HepG2 (cell line): ENCODE data around the gene AQP11. TPM values are rescaled to one million over a fixed set of nuclear protein-coding genes. Genes with fewer than 3 reads are reported as not detected.

Experiments
- CREBL2 ChIP-seq: sonication (generic); formaldehyde crosslinking; IDR thresholded peaks from 2 replicates; pipeline ENCODE4 v1.8.1; 2023; ENCODE audit warnings: missing genetic modification reagents, mild to moderate bottlenecking, borderline replicate concordance
- CREM ChIP-seq, 2 experiments: sonication (generic) in 1 of 2; formaldehyde crosslinking in 1 of 2; IDR thresholded peaks; 2 replicates each; pipeline versions ENCODE4 v1.4.0 to v1.6.1; 2016 to 2020; ENCODE audit warnings: antibody characterized with exemption in 1 of 2, mild to moderate bottlenecking in 1 of 2, missing genetic modification reagents in 1 of 2
- EEA1 ChIP-seq: sonication (generic); formaldehyde crosslinking; IDR thresholded peaks from 2 replicates; pipeline ENCODE4 v1.5.1; 2020; ENCODE audit warnings: mild to moderate bottlenecking, missing genetic modification reagents, borderline replicate concordance
- HNF4A ChIP-seq: sonication (generic); formaldehyde crosslinking; IDR thresholded peaks from 2 replicates; pipeline ENCODE4 v1.4.0; 2020; ENCODE audit warnings: missing genetic modification reagents
- HOXA7 ChIP-seq: sonication (generic); formaldehyde crosslinking; IDR thresholded peaks from 2 replicates; pipeline ENCODE4 v1.8.1; 2022; ENCODE audit warnings: mild to moderate bottlenecking, missing genetic modification reagents, moderate library complexity
- IKZF1 ChIP-seq: fragments of 450-650 bp; IDR thresholded peaks from 2 replicates; pipeline ENCODE4 v1.7.1; 2016
- KLF12 ChIP-seq: sonication (generic); formaldehyde crosslinking; IDR thresholded peaks from 2 replicates; pipeline ENCODE4 v1.4.0; 2020; ENCODE audit warnings: missing genetic modification reagents, borderline replicate concordance
- MTA1 ChIP-seq: sonication (generic); formaldehyde crosslinking; IDR thresholded peaks from 2 replicates; pipeline ENCODE4 v1.4.0; 2020; ENCODE audit warnings: missing genetic modification reagents, mild to moderate bottlenecking, borderline replicate concordance
- MYC ChIP-seq: sonication (generic); formaldehyde crosslinking; IDR thresholded peaks from 2 replicates; pipeline ENCODE4 v1.9.0; 2021; ENCODE audit warnings: missing genetic modification reagents, borderline replicate concordance
- NFE2L2 ChIP-seq: fragments of 150-350 bp; IDR thresholded peaks from 2 replicates; pipeline ENCODE4 v1.6.1; 2014; ENCODE audit warnings: low read length
- SMYD3 ChIP-seq: sonication (generic); formaldehyde crosslinking; IDR thresholded peaks from 2 replicates; pipeline ENCODE4 v1.8.1; 2023; ENCODE audit warnings: mild to moderate bottlenecking, missing genetic modification reagents
- SNAPC4 ChIP-seq: sonication (generic); formaldehyde crosslinking; IDR thresholded peaks from 2 replicates; pipeline ENCODE4 v1.4.0; 2020; ENCODE audit warnings: mild to moderate bottlenecking, missing genetic modification reagents
- SNRNP70 ChIP-seq: fragments of 200-400 bp; formaldehyde crosslinking; IDR thresholded peaks from 2 replicates; pipeline ENCODE4 v1.6.1; 2017; ENCODE audit warnings: mild to moderate bottlenecking, low read depth, low read length, moderate library complexity
- TSC22D2 ChIP-seq: sonication (generic); formaldehyde crosslinking; IDR thresholded peaks from 2 replicates; pipeline ENCODE4 v1.5.1; 2020; ENCODE audit warnings: missing genetic modification reagents, mild to moderate bottlenecking, borderline replicate concordance
- ZFP91 ChIP-seq: sonication (generic); formaldehyde crosslinking; IDR thresholded peaks from 2 replicates; pipeline ENCODE4 v1.9.0; 2022; ENCODE audit warnings: missing genetic modification reagents, mild to moderate bottlenecking, borderline replicate concordance
- ZNF264 ChIP-seq: sonication (generic); formaldehyde crosslinking; IDR thresholded peaks from 2 replicates; pipeline ENCODE4 v1.4.0; 2020; ENCODE audit warnings: missing genetic modification reagents
- ZNF317 ChIP-seq: sonication (generic); formaldehyde crosslinking; IDR thresholded peaks from 2 replicates; pipeline ENCODE4 v1.5.0; 2020; ENCODE audit warnings: mild to moderate bottlenecking, missing genetic modification reagents
- ZNF652 ChIP-seq: IDR thresholded peaks from 2 replicates; pipeline ENCODE4 v1.6.1; 2016; ENCODE audit warnings: low read depth, borderline replicate concordance
- ZNF672 ChIP-seq: sonication (generic); formaldehyde crosslinking; IDR thresholded peaks from 2 replicates; pipeline ENCODE4 v1.8.1; 2022; ENCODE audit warnings: missing genetic modification reagents
- ZNF766 ChIP-seq: sonication (generic); formaldehyde crosslinking; IDR thresholded peaks from 2 replicates; pipeline ENCODE4 v1.5.0; 2020; ENCODE audit warnings: missing genetic modification reagents, borderline replicate concordance
- ZSCAN5A ChIP-seq: sonication (generic); formaldehyde crosslinking; IDR thresholded peaks from 2 replicates; pipeline ENCODE4 v1.8.0; 2022; ENCODE audit warnings: mild to moderate bottlenecking, missing genetic modification reagents, borderline replicate concordance
- polyA plus RNA-seq, 8 experiments: library from polyadenylated mRNA; depleted of rRNA in 3 of 8; stranded (reverse) in 7 of 8; unstranded in 1 of 8; fragments of >200 nt; fragmentation: Illumina TruSeq in 4 of 8; extraction: Trizol in 4 of 8; gene quantifications; 2 replicates each; pipeline versions ENCODE4 v1.2.1 to v1.2.3, GENCODE V29; 2011 to 2016; ENCODE audit warnings: low read depth in 4 of 8, missing spikeins in 1 of 8, mixed read lengths in 1 of 8; ENCODE audit not compliant: insufficient read depth in 1 of 8
- total RNA-seq, 5 experiments: library from RNA; depleted of rRNA; stranded (reverse); fragments of >200 nt; fragmentation: Illumina TruSeq; extraction: Trizol; gene quantifications; 2 replicates each; pipeline ENCODE4 v1.2.3, GENCODE V29; 2016; ENCODE audit warnings: low read depth in 1 of 5

The AQP11 gene
- total and polyA plus RNA-seq, 2 of the 13 experiments (the other 11 are each of a cell fraction or from before 2014, with no cell fraction given) = 10.4 to 15.3 TPM

GRCh38 chr11:77637345-77638165 is 47.8 kb downstream of the AQP11 start, which contains the start of gene CLNS1A (continued):
- TF ChIP-seq SNAPC4 (CRISPR knock-in tag) = no peak
- TF ChIP-seq MYC = peak; percentile 93
- TF ChIP-seq KLF12 = 0 out of 2 replicates have a peak, but pooled peaks have one; percentile 29
- TF ChIP-seq ZNF652 (CRISPR knock-in tag) = no peak
- TF ChIP-seq MTA1 (CRISPR knock-in tag) = peak; percentile 65; the same call in 1 of the 2 replicates
- TF ChIP-seq ZSCAN5A = peak; percentile 47; the same call in 1 of the 2 replicates
- TF ChIP-seq IKZF1 = no peak
- TF ChIP-seq ZFP91 = peak; percentile 83
- TF ChIP-seq SNRNP70 = no peak
- TF ChIP-seq HOXA7 = no peak
- TF ChIP-seq EEA1 (CRISPR knock-in tag) = no peak; the same call in 1 of the 2 replicates
- 0 out of 2 replicates have a peak, but pooled peaks have one; percentile 27 for TF ChIP-seq SMYD3 (CRISPR knock-in tag)
- peak; percentile 40 for TF ChIP-seq HNF4A
- no peak for TF ChIP-seq ZNF672 (CRISPR knock-in tag)
- TF ChIP-seq ZNF264 (CRISPR knock-in tag) = peak; percentile 63
- peak; percentile 77 for TF ChIP-seq CREM (IDR thresholded peaks at IDR 0.05)
- no peak for TF ChIP-seq CREM (CRISPR knock-in tag; IDR thresholded peaks at IDR 0.05)
- TF ChIP-seq ZNF317 (CRISPR knock-in tag) = no peak
- peak; percentile 97; the same call in 1 of the 2 replicates for TF ChIP-seq TSC22D2 (CRISPR knock-in tag)
- TF ChIP-seq ZNF766 (CRISPR knock-in tag) = peak; percentile 45; the same call in 1 of the 2 replicates
- TF ChIP-seq NFE2L2 = no peak
- peak; percentile 83; the same call in 1 of the 2 replicates for TF ChIP-seq CREBL2 (CRISPR knock-in tag)
